Measurements from ENCODE around the gene PRKCA. TPM values are rescaled to one million over a fixed set of nuclear protein-coding genes. Genes with fewer than 3 reads are reported as not detected.

PRKCA gene
- total RNA-seq, 1 experiment from 2014 or later, result 29.5 TPM

DNA sequence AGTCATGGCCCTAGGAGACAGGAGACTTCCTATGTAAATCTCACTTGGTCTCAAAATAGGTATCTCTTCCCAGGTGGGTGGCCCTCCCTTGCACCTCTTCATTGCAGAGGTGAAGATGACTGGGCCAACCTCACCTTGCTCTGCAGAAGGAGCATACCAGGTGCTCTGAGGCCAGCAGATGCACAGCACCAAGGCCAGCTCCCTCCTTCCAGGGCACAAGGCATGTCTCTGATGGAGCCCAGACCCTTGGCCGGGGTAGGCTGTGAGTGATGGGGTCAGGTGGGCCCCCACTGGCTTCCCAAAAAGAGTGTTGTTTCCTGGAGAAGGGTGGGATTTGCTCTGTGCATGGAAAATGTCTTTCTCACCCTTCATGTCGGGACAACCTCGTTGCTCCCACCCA lies 545.3 kb downstream of the PRKCA start (continued):
- TF ChIP-seq FOXP4 (CRISPR knock-in tag; IDR thresholded peaks at IDR 0.05), result no peak

- ATAC-seq (no peak), DNase-seq (ENCODE audit: low spot score) (no peak)
- Mint-ChIP-seq H3K9me3 (peaks cover 33% of the 10 kb centered on the region), H3K4me3 (no peak overlapping the region), H3K27me3 (ENCODE audit: low read depth) (no peaks in the 10 kb centered on the region), H3K27ac (no peak overlapping the region), H3K4me1 (peaks cover 8% of the 10 kb centered on the region; the same call in 1 of the 2 replicates), H3K36me3 (peaks cover 19% of the 10 kb centered on the region)
- ChIA-PET CTCF (no interaction called here), POLR2A (no interaction called here)
- TF ChIP-seq ZNF219 (CRISPR knock-in tag; IDR thresholded peaks at IDR 0.05; ENCODE audit: borderline replicate concordance) (no peak), ZNF423 (CRISPR knock-in tag; IDR thresholded peaks at IDR 0.05) (no peak), SOX15 (CRISPR knock-in tag; IDR thresholded peaks at IDR 0.05) (no peak), FOXP1 (CRISPR knock-in tag; IDR thresholded peaks at IDR 0.05; ENCODE audit: borderline replicate concordance) (no peak)
- TF ChIP-seq, protein P1, sequence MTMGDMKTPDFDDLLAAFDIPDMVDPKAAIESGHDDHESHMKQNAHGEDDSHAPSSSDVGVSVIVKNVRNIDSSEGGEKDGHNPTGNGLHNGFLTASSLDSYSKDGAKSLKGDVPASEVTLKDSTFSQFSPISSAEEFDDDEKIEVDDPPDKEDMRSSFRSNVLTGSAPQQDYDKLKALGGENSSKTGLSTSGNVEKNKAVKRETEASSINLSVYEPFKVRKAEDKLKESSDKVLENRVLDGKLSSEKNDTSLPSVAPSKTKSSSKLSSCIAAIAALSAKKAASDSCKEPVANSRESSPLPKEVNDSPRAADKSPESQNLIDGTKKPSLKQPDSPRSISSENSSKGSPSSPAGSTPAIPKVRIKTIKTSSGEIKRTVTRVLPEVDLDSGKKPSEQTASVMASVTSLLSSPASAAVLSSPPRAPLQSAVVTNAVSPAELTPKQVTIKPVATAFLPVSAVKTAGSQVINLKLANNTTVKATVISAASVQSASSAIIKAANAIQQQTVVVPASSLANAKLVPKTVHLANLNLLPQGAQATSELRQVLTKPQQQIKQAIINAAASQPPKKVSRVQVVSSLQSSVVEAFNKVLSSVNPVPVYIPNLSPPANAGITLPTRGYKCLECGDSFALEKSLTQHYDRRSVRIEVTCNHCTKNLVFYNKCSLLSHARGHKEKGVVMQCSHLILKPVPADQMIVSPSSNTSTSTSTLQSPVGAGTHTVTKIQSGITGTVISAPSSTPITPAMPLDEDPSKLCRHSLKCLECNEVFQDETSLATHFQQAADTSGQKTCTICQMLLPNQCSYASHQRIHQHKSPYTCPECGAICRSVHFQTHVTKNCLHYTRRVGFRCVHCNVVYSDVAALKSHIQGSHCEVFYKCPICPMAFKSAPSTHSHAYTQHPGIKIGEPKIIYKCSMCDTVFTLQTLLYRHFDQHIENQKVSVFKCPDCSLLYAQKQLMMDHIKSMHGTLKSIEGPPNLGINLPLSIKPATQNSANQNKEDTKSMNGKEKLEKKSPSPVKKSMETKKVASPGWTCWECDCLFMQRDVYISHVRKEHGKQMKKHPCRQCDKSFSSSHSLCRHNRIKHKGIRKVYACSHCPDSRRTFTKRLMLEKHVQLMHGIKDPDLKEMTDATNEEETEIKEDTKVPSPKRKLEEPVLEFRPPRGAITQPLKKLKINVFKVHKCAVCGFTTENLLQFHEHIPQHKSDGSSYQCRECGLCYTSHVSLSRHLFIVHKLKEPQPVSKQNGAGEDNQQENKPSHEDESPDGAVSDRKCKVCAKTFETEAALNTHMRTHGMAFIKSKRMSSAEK (CRISPR knock-in tag; IDR thresholded peaks at IDR 0.05; ENCODE audit: borderline replicate concordance), result no peak
- TF ChIP-seq, protein P2, sequence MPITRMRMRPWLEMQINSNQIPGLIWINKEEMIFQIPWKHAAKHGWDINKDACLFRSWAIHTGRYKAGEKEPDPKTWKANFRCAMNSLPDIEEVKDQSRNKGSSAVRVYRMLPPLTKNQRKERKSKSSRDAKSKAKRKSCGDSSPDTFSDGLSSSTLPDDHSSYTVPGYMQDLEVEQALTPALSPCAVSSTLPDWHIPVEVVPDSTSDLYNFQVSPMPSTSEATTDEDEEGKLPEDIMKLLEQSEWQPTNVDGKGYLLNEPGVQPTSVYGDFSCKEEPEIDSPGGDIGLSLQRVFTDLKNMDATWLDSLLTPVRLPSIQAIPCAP (CRISPR knock-in tag; IDR thresholded peaks at IDR 0.05), result no peak
- TF ChIP-seq, protein P3, sequence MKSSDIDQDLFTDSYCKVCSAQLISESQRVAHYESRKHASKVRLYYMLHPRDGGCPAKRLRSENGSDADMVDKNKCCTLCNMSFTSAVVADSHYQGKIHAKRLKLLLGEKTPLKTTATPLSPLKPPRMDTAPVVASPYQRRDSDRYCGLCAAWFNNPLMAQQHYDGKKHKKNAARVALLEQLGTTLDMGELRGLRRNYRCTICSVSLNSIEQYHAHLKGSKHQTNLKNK (CRISPR knock-in tag; IDR thresholded peaks at IDR 0.05), result no peak
These were observed 546.1 kb downstream of the PRKCA start for GRCh38 chr17:66848496-66848895.

- ChIA-PET POLR2A (no interaction called here), CTCF (no interaction called here)
- Mint-ChIP-seq H3K27me3 (ENCODE audit: low read depth) (no peaks in the 10 kb centered on the region), H3K27ac (no peak overlapping the region), H3K9me3 (peaks cover 35% of the 10 kb centered on the region), H3K4me1 (peaks cover 8% of the 10 kb centered on the region; the same call in 1 of the 2 replicates), H3K36me3 (peaks cover 21% of the 10 kb centered on the region), H3K4me3 (no peak overlapping the region)
- DNase-seq (ENCODE audit: low spot score), result no peak
- no peak for ATAC-seq
- TF ChIP-seq PRDM15 (CRISPR knock-in tag; IDR thresholded peaks at IDR 0.05), result no peak
- no peak for TF ChIP-seq MXD4 (CRISPR knock-in tag; IDR thresholded peaks at IDR 0.05; ENCODE audit: borderline replicate concordance)
- TF ChIP-seq ATF3 (CRISPR knock-in tag; conservative IDR thresholded peaks at IDR 0.05), result no peak
- no peak for TF ChIP-seq EMX1 (CRISPR knock-in tag; IDR thresholded peaks at IDR 0.05)
- TF ChIP-seq, protein P4, sequence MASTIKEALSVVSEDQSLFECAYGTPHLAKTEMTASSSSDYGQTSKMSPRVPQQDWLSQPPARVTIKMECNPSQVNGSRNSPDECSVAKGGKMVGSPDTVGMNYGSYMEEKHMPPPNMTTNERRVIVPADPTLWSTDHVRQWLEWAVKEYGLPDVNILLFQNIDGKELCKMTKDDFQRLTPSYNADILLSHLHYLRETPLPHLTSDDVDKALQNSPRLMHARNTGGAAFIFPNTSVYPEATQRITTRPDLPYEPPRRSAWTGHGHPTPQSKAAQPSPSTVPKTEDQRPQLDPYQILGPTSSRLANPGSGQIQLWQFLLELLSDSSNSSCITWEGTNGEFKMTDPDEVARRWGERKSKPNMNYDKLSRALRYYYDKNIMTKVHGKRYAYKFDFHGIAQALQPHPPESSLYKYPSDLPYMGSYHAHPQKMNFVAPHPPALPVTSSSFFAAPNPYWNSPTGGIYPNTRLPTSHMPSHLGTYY (CRISPR knock-in tag; IDR thresholded peaks at IDR 0.05), result no peak
- TF ChIP-seq GTF2I (CRISPR knock-in tag; conservative IDR thresholded peaks at IDR 0.05), result no peak
- no peak for TF ChIP-seq E2F5 (CRISPR knock-in tag; IDR thresholded peaks at IDR 0.05)
- TF ChIP-seq ZNF396 (CRISPR knock-in tag; IDR thresholded peaks at IDR 0.05; ENCODE audit: borderline replicate concordance), result no peak
- no peak for TF ChIP-seq ZNF671 (CRISPR knock-in tag; IDR thresholded peaks at IDR 0.05)
- no peak for TF ChIP-seq E2F4 (CRISPR knock-in tag; IDR thresholded peaks at IDR 0.05; ENCODE audit: borderline replicate concordance, low read depth)
These were observed 546.7 kb downstream of the PRKCA start for GRCh38 chr17:66849032-66849655.

Measured in WTC11 (cell line).